ENCODE data around the gene LTB. TPM values are rescaled to one million over a fixed set of nuclear protein-coding genes. Genes with fewer than 3 reads are reported as not detected.

Gene LTB
- total and polyA plus RNA-seq, 2 of the 13 experiments (the other 11 are each of a cell fraction or from before 2014, with no cell fraction given): 0.09 to 0.22 TPM

- TF ChIP-seq TCF7L2 (IDR thresholded peaks at IDR 0.05; ENCODE audit: low read depth, low read length) (no peak), MXD3 (CRISPR knock-in tag; IDR thresholded peaks at IDR 0.05) (peak; percentile 74), REL (CRISPR knock-in tag; conservative IDR thresholded peaks at IDR 0.05) (no peak), PHF20 (CRISPR knock-in tag; IDR thresholded peaks at IDR 0.05) (no peak; the same call in 1 of the 2 replicates), ELK4 (CRISPR knock-in tag; IDR thresholded peaks at IDR 0.05; ENCODE audit: borderline replicate concordance) (no peak), ISL2 (CRISPR knock-in tag; IDR thresholded peaks at IDR 0.05) (no peak; the same call in 1 of the 2 replicates), ZNF136 (CRISPR knock-in tag; IDR thresholded peaks at IDR 0.05; ENCODE audit: low read depth) (0 out of 2 replicates have a peak, but pooled peaks have one; percentile 53), ZNF562 (CRISPR knock-in tag; IDR thresholded peaks at IDR 0.05; ENCODE audit: borderline replicate concordance) (no peak), ZNF703 (CRISPR knock-in tag; IDR thresholded peaks at IDR 0.05; ENCODE audit: borderline replicate concordance) (no peak; the same call in 1 of the 2 replicates), CHCHD3 (CRISPR knock-in tag; IDR thresholded peaks at IDR 0.05) (no peak), ZBTB33 (CRISPR knock-in tag; IDR thresholded peaks at IDR 0.05) (0 out of 2 replicates have a peak, but pooled peaks have one; percentile 23), MAFK (conservative IDR thresholded peaks at IDR 0.05 in 1 of 2, IDR thresholded peaks at IDR 0.05 in 1 of 2; ENCODE audit: low read length in 2 of 2) (no peak), ZNF605 (CRISPR knock-in tag; IDR thresholded peaks at IDR 0.05) (peak; percentile 27; the same call in 1 of the 2 replicates), ZNF557 (CRISPR knock-in tag; IDR thresholded peaks at IDR 0.05) (no peak), SNAI1 (CRISPR knock-in tag; IDR thresholded peaks at IDR 0.05; ENCODE audit: borderline replicate concordance) (peak; percentile 83; the same call in 1 of the 2 replicates), MIXL1 (CRISPR knock-in tag; IDR thresholded peaks at IDR 0.05) (0 out of 2 replicates have a peak, but pooled peaks have one; percentile 1), TCF12 (IDR thresholded peaks at IDR 0.05) (no peak), TCF12 (CRISPR knock-in tag; IDR thresholded peaks at IDR 0.05) (peak; percentile 81; the same call in 1 of the 2 replicates), BRD4 (CRISPR knock-in tag; IDR thresholded peaks at IDR 0.05) (peak; percentile 97), SIX4 (CRISPR knock-in tag; IDR thresholded peaks at IDR 0.05) (no peak), ZMYM4 (CRISPR knock-in tag; IDR thresholded peaks at IDR 0.05) (no peak), ONECUT2 (CRISPR knock-in tag; IDR thresholded peaks at IDR 0.05) (no peak), MLXIP (CRISPR knock-in tag; IDR thresholded peaks at IDR 0.05; ENCODE audit: borderline replicate concordance) (no peak)
Measured at GRCh38 chr6:31620586-31621319, 38.5 kb upstream of the LTB start, which contains the start of gene PRRC2A (continued).
